Dermis blood vessel endothelial cell (primary cell): Measurements from ENCODE around the gene TPRX1. TPM values are rescaled to one million over a fixed set of nuclear protein-coding genes. Genes with fewer than 3 reads are reported as not detected.
"Not testable (repeated sequence)": the region's sequence is repeated elsewhere in the genome, so short reads cannot be mapped to it uniquely, and the experiment has no call there.

Experiments used
- DNase-seq: peaks from one replicate; pipeline ENCODE4 v3.0.0; 2010
- total RNA-seq: library from RNA; depleted of rRNA; stranded (reverse); fragments of >200 nt; gene quantifications from 2 replicates; pipeline ENCODE4 v1.2.3, GENCODE V29; 2014

TPRX1 gene
- total RNA-seq, 1 donor from 2014 or later = not detected

DNA sequence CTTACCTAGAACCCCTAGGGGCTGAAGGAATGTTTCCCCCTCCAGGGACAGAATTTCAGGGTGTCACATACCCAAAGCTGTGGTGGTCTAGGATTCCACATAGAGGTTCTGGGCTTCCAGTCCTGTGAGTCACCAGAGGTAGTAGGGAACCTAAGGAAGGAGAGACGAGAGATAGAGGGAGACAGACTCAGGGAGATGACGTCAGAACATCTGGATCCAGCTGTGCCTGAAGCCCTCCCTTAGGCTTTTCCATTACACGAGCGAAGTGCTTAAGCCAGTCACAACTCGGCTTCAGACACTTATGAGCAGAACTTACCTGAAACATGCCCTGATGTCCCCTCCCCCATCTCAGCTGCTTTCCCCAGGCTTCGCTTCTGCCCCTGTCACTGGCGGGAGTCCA lies 37.7 kb downstream of the TPRX1 start:
- DNase-seq = no peak

DNA sequence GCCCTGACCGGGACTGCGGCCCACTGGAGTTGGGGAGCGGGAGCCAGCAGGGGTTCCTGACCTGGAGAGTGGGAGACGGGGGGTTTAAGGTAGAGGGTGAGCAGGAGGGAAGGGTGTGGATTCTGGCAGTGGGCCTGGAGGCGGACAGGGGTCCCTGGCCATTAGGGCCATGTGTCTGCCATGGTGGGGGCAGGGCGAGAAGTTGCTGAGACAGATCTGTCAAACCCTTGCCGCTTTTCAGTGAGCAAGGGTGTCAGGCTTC lies 38.1 kb downstream of the TPRX1 start:
- DNase-seq = no peak

DNA sequence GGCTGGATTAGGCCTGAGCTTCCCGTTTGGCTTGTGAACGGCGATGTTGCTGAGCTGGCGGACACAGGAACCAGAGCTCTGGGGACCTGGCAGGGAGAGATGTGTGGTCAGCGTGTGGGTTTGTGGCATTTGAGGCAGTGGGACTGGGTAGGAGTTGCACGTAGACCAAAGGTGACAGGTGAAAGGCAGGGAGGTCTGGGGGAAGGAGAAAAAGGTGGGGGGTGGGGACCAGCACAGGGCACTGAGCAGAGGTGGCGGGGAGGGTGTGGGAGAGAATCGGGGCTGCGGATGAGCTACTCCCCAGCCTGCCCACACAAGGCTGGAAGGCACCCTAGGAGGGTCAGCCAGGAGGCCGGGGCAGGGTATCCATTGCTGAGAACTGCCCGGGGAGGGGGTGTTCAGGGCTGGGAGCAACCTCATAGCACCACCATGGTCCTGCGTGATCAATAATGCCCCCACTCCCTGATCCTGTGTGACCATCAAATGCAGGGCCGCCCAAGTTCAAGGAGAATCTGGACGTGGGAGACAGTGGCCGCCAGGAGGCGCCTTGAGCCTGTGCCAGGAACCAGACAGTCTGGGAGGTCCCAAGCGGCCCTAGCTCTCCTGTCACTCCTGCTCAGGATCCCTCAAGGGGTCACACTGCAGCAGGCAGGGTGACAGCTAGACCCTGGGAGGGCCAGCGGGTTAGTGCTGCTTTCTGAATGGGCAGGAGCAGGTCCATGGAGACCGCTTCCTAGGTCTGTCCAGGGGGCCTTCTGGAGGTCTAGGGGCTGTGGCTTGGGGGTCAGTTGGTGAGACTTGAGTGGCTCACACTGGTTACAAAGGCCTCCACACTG lies 38.6 kb downstream of the TPRX1 start:
- DNase-seq = peak; percentile 86

DNA sequence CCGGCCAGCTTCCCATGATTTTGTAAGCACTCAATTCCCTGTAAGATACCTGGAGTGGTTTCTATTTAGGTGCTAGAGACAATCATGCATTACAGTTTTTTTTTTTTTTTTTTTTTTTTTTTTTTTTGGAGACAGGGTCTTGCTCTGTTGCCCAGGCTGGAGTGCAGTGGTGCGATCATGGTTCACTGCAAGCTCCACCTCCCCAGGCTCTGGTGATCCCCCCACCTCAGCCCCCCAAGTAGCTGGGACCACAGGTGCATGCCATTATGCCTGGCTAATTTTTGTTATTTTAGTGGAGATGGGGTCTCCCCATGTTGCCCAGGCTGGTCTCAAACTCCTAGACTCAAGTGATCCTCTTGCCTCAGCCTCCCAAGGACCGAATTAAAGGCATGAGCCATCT lies 39.6 kb downstream of the TPRX1 start:
- DNase-seq = not testable (repeated sequence)

DNA sequence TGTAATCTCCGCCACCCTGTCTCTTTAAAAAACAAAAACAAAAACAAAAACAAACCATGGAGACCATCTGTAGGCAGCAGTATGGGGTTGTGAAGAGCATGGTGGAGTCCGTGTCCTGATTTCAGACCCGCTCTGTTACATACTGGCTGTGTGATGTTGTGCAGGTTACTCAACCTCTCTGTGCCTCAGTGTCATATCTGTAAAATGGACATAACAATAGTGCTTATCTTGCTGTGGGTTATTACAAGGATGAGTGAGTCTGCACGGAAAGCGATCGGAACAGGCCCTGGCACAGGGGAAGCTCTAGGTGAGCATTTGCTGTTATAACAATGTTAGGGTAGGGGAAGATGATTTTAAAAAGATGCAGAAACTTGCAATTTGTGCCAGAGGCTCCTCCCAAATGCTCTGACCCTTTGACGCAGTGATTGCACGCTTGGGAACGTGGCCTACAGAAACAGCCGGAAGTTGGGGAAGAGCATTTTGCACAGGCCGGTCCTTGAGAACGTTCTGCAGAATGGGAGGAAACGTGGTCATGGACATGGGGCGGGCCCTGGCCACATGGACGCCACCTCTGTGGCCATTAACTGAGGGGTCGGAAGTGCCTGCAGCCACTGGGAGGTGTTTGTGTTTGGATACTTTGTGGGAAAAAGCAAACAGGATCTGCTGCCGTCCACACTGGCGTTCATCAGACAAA lies 41.6 kb downstream of the TPRX1 start:
- peak; percentile 86 for DNase-seq

DNA sequence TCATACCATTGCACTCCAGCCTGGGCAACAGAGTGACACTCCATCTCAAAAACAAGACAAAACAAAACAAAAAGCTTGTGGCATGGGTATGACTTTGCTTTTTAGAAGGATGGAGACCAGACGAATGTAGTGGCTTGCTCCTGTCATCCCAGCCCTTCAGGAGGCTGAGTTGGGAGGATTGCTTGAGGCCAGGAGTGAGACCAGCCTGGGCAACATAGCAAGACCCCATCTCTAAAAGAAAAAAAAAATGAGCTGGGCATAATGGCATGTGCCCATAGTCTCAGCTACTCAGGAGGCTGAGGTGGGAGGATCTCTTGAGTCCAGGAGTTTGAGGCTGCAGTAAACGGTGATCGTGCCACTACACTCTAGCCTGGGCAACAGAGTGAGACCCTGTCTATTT lies 42.2 kb downstream of the TPRX1 start:
- no peak for DNase-seq

DNA sequence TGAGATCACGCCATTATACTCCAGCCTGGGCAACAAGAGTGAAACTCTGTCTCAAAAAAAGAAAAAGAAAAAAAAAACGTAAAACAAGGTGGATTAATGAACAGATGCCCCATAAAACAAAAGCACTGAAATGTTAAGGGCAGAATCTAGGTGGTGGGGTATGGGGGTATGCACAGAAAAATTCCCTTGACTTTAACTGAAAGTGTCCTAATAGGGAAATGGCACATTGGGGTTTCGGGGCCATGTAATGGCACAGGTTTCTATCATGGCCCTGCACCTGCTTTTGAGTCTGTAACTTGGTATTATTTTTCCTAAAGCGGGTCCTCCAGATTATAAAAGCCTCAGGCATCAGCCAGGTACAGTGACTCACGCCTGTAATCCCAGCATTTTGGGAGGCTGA lies 42.8 kb downstream of the TPRX1 start:
- DNase-seq = no peak

DNA sequence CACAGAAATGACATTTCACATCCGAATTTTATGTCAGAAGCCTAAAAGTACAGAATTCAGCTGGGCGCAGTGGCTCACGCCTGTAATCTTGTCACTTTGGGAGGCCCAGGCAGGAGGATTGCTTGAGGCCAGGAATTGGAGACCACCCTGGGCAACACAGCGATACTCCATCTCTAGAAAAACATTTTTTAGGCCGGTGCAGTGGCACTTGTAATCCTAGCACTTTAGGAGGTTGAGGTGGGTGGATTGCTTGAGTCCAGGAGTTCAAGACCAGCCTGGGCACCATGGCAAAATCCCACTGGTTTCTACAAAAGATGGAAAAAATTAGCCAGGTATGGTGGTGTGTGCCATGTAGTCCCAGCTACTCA lies 43.7 kb downstream of the TPRX1 start:
- no peak for DNase-seq

DNA sequence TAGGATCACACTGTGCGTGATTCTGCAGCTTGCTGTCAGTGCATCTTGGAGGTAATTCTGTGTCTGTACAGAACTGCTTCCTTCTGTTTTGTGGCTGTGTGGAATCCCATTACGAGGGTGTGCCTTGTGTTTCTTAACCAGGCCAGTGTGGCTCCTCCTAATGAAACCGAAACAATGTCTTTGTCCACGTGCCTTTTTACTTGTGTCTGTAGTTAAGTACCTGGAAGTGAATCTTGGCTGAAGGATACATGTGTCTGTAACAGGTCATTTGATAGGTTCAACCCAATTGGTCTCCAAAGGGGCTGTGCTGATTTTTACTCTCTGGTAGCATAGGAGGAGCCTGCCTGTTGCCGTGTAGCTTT lies 45.9 kb downstream of the TPRX1 start:
- DNase-seq = no peak

DNA sequence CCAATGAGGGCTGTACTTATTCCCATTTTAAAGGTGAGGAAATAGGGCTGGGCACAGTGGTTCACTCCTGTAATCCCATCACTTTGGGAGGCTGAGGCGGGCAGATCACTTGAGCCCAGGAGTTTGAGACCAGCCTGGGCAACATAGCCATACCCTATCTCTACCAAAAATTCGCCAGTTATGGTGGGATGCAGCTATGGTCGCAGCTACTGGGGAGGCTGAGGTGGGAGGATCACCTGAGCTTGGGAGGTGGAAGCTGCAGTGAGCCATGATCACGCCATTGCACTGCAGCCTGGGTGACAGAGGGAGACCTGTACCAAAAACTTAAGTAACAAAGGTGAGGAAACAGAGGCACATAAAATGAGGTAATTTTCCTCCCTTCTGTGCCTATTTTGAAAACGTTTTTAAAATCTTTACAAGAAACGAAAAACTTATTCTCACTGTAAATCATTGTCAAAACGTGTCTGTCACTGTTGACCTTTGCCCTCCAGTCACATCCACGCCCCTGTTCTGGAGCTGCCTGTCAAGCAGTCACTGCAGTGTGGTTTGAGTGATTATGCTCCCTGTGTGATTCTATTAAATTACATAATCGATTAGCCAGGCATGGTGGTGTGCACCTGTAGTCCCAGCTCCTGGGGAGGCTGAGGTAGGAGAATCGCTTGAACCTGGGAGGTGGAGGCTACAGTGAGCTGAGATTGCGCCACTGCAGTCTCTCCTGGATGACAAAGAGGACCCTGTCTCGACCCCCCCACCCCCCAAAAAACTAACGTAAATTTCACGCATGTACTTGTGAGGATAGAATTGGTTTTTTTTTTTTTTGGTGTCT lies 46.5 kb downstream of the TPRX1 start:
- no peak for DNase-seq

DNA sequence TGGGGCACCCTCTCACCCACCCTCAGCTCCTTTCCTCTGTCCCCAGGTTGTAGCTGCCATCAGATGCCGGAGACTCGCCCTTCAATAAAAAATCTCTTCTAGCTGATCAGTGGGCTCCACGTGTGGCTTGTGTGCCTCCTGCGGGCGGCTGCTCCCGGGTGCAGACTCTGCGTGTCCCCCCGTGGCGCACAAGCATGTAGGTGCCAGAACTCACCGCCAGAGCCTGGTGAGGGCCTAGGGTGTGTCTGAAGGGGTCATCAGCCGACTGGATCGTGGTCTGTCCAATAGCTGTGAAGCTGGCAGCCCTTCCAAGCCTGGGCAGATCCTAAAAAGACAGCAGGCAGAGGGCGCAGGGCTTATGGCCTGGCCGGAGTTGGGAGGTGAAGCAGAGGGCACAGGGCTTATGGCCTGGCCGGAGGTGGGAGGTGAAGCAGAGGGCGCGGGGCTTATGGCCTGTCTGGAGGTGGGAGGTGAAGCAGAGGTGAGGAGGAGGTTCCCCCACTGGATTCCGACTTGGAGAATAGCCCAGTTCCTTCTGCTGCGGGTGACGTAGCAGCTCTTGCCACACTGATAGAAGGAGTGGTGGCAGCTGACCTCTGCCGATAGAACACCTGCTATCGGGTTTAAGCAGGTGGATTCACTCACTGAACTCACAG lies 47.3 kb downstream of the TPRX1 start:
- DNase-seq = no peak

DNA sequence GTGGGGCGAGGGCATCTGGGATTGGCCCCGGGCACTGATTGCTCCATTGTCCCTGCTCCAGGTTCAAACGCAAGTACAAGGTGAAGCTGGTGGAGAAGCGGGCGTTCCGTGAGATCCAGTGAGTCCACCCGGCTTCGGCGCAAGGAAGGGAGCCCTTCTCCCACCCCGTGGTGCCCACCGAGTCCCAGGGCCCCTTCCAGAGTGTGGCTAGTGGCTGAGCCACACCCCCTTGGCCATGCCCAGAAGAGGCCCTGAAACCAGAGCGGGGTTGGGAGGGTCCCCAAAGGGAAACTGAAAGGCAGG lies 47.8 kb downstream of the TPRX1 start:
- DNase-seq = no peak

DNA sequence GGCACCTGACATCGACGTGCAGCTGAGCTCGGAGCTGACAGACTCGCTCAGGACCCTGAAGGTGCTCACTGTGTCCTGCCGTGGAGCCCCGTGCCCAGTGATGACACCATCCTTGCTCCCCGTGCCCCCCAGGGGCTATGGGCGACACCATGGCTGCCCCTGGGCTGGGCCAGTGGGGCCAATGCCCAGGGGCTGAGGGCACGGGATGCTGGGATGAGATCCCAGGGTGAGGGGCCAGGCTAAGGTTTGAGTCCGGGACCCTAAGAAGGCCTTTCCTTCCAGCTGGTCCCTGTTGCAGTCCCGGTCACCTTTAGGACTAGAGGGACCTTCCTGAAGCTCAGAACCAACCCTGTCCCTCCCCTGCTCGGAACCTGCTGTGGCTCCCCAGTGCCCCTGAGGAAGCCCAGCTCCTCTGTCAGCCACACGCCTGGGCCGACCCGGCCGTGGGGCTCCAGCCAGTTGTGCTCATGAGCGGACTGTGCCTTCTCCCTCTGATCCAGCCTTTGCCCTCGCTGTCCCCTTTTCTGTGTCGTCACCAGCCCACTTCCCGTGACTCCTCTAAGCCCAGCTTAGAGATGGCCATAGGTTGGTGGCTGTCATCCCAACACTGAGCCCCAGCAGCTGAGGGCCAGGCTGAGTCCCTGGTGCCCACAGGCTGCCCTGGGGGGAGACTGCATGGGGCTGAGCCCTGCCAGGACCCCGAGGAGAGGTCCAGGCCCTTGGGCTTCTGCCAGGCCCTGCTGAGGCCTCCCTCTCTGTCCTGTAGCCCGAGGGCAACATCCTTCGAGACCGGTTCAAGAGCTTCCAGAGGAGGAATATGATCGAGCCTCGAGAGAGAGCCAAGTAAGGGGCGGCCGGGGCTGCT lies 48.4 kb downstream of the TPRX1 start:
- no peak for DNase-seq

DNA sequence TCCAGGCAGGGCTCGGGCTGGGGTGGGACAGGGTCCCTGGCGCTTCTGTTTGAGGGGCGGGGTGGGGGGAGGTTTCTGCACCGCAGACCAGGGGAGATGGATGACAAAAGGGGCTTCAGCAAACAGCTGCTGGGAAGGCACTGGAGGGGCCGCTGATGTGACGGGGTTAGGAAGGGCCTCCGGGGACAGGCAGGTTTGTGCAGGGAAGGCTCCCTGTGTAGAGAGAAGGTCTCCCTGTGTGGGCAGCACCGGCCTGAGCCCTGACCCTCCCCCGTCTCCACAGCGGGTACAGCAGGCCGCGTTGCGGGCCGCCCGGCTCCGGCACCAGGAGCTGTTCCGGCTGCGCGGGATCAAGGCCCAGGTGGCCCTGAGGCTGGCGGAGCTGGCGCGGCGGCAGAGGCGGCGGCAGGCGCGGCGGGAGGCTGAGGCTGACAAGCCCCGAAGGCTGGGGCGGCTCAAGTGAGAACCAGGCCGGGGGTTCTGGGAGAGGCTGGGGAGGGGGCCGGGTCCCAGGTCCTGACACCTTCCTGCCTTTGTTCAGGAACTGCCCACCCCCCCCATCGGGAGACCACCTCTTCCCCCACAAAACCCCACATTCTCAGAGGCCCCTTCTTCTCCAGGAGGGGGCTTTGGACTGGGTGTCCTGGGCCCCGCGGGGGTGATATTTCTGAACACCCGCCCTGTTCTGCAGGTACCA lies 49.1 kb downstream of the TPRX1 start:
- no peak for DNase-seq

DNA sequence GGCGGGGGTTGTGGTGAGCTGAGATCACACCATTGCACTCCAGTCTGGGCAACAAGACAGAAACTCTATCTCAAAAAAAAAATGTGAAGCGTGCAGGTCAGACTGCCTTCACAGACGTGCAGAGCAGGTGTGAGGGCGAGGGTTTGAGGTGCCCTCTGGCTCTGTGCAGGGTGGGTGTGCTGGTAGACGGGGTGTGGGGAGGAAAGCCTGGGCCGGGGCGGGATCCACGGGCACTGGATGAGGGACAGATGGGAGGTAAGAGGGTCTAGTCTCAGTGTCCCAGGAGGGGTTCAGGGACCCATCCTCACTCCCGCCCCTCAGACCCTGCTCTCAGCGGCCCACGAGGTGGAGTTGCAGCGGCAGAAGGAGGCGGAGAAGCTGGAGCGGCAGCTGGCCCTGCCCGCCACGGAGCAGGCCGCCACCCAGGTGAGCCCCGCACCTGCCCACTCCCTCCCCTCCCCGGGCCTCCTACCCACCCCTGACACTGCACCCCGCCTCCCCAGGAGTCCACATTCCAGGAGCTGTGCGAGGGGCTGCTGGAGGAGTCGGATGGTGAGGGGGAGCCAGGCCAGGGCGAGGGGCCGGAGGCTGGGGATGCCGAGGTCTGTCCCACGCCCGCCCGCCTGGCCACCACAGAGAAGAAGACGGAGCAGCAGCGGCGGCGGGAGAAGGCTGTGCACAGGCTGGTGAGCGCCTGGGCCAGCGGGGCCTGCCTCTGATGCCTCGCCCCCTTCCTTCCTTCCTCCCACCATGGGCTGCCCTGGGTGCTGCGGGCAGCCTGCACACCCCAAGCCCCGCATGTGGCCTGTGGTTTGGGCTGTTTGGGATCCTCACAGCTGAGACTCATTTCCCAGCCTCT lies 49.9 kb downstream of the TPRX1 start:
- no peak for DNase-seq

DNA sequence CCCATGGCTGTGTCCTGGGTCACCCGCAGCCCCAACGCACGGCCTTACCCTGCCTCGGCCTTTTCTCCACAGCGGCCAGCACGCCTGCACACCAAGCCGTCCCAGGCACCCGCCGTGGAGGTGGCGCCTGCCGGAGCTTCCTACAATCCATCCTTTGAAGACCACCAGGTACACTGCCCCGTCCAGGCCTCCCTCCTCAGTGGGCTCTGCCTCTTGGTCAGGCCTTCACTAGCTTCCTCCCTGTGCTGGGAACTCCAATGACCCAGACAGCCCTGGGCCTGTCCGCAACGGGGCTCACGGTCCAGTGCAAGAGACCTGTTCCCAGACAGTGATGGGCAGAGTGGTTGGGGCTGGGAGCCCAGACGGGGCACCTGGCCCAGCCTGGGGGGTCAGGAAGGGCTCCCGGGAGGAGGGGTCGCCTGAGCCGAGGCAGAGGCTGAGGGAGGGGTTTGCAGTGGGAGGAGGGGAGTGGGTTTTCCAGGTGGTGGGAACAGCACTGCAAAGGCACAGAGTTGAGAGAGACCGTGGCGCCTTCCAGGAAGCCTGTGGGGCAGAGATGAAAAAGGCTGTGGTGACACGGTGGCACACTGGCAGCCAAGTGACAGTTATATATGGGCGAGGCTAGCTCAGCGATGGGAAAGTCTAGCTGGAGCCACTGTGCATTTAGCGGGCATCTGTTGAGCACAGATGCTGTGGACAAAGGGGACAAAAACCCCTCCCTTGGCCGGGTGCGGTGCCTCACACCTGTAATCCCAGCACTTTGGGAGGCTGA lies 51.7 kb downstream of the TPRX1 start:
- DNase-seq = no peak
